GM12891 (cell line): Measurements from ENCODE around the gene SP6.

Source experiments
- DNase-seq: peaks from one replicate; pipeline ENCODE4 v3.0.0; 2011; ENCODE audit warnings: low spot score; ENCODE audit not compliant: insufficient read length
- FAIRE-seq: peaks from 2 replicates; lab custom pipeline; 2011; peaks lifted over from hg19 to GRCh38; lab: Jason Lieb, UNC
- PAX5 ChIP-seq: IDR thresholded peaks from 2 replicates; pipeline ENCODE4 v1.6.1; 2011; ENCODE audit warnings: low read length, moderate library complexity, mild to moderate bottlenecking; ENCODE audit not compliant: insufficient read depth, severe bottlenecking
- POLR2A ChIP-seq: IDR thresholded peaks from 2 replicates; pipeline ENCODE4 v1.6.1; 2011; ENCODE audit warnings: low read depth, low read length, control low read depth
- POLR2AphosphoS5 ChIP-seq: IDR thresholded peaks from 2 replicates; pipeline ENCODE4 v1.6.1; 2011; ENCODE audit warnings: low read depth, low read length, control low read depth
- POU2F2 ChIP-seq: IDR thresholded peaks from 2 replicates; pipeline ENCODE4 v1.6.1; 2011; ENCODE audit warnings: low read depth, mild to moderate bottlenecking, control low read depth, low read length, moderate library complexity
- SPI1 ChIP-seq: IDR thresholded peaks from 2 replicates; pipeline ENCODE4 v1.6.1; 2011; ENCODE audit warnings: low read depth, low read length, control low read depth
- TAF1 ChIP-seq: IDR thresholded peaks from 2 replicates; pipeline ENCODE4 v1.6.1; 2011; ENCODE audit warnings: low read depth, low read length, control low read depth

The SP6 gene

DNA sequence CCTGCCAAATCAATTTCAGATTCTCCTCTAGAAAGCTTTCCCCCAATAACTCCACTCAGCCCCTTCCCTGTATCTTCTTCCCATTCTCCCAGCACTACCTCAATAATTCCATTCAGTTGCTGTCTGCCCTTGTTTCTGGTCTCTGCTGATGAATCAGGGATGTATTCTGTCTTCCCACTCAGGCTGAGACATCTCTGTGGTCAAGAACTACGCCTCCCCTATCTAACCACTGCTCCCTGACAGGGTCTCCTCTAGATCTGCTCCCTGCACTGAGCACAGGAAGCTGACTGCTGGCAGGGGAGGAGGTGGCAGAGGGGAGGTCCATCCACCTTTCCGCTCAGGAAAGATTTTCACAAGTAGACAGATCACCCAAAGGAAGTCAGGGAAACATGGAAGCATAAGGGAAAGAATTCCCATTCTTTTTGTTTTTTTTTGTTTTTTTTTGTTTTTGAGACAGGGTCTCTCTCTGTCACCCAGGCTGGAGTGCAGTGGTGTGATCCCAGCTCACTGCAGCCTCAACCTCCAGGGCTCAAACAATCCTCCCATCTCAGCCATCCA, 28.1 kb upstream of the SP6 start:
- TF ChIP-seq SPI1, result no peak
- TF ChIP-seq POU2F2, result no peak
- TF ChIP-seq TAF1, result no peak
- TF ChIP-seq POLR2A, result no peak
- TF ChIP-seq PAX5, result no peak
- TF ChIP-seq POLR2AphosphoS5, result no peak
- FAIRE-seq (no peak), DNase-seq (no peak)

GRCh38 chr17:47878203-47879027, 27.5 kb upstream of the SP6 start:
- FAIRE-seq (no peak), DNase-seq (no peak)
- TF ChIP-seq TAF1 (no peak), PAX5 (no peak), POLR2A (no peak), POLR2AphosphoS5 (no peak), SPI1 (no peak), POU2F2 (no peak)

DNA sequence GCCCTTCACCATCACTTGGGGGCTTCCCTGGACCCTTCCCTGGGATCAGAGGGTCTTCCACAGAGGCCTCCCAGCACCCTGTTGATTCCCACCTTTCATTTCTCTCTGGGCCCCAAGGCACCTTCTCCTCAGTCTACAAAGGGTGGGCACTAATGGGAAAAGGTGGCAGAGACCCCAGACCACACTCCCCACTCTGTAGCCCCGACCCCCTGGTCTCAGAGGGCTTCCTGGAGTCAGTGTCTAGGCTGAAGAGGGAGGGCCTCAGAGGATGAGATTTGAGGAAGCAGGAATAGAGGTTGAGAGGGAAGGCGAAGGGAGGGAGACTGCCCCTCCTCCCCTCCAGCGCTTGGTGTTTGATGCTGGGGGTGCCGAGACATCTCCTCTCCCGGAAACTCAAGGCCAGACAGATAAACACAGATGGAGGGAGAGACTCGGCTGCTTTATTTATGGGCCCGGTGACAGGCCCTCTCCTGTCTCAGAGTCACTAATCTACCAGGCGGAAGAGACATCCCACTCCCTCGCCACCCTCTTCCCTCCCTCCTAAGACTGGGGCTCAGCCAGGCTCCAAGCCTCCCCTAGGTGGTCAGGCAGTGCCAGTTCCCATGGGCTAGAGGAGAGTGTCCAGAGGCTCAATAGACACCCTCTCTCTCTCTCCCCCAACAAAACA, 26.5 kb upstream of the SP6 start:
- no peak for FAIRE-seq
- TF ChIP-seq SPI1 (no peak), POU2F2 (no peak), POLR2AphosphoS5 (no peak), TAF1 (no peak), POLR2A (no peak), PAX5 (no peak)
- no peak for DNase-seq

- no peak for DNase-seq
Measured at GRCh38 chr17:47875011-47875985, 24.3 kb upstream of the SP6 start.

GRCh38 chr17:47873200-47874090, 22.5 kb upstream of the SP6 start:
- no peak for TF ChIP-seq POU2F2
- FAIRE-seq (no peak), DNase-seq (no peak)

More at GRCh38 chr17:47875011-47875985, 24.3 kb upstream of the SP6 start:
- TF ChIP-seq POLR2AphosphoS5 (no peak), SPI1 (no peak), TAF1 (no peak), POLR2A (no peak), PAX5 (no peak), POU2F2 (no peak)
- no peak for FAIRE-seq

DNA sequence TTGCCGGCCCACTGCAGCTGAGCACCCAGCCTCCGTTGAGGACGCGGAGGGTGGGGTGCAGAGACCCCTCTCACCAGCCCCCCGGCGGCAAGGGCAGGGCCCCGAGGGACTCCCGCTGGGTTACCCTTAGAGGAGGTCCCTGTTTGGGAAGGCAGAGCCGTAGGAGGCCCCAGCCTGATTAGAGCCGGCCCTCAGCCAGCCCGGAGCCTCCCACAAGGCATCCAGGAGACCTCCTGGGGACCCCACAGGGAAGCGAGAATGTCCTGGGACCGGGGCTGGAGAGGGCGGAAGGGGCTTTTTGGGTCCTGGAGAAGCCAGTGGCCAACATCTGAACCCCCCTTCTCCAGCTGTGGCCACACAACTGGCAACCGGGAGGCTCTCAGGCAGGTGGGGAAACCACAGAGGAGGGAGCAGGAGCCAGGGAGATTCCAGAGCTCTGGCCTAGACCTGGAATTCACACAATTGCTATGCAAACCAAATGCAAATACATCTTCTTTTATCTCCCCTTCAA, 21.7 kb upstream of the SP6 start:
- TF ChIP-seq PAX5, result no peak
- no peak for TF ChIP-seq POLR2A
- TF ChIP-seq SPI1, result no peak
- no peak for TF ChIP-seq POLR2AphosphoS5
- TF ChIP-seq TAF1, result no peak
- no peak for TF ChIP-seq POU2F2
- FAIRE-seq, result no peak
- DNase-seq, result no peak

GRCh38 chr17:47872019-47872650, 21.2 kb upstream of the SP6 start:
- FAIRE-seq (no peak), DNase-seq (no peak)
- TF ChIP-seq POU2F2, result no peak
- no peak for TF ChIP-seq PAX5
- no peak for TF ChIP-seq POLR2A
- no peak for TF ChIP-seq POLR2AphosphoS5
- TF ChIP-seq SPI1, result no peak
- TF ChIP-seq TAF1, result no peak

- no peak for TF ChIP-seq POLR2A
- TF ChIP-seq TAF1, result no peak
- TF ChIP-seq PAX5, result no peak
- TF ChIP-seq POLR2AphosphoS5, result no peak
- no peak for TF ChIP-seq POU2F2
- no peak for TF ChIP-seq SPI1
- DNase-seq (no peak), FAIRE-seq (no peak)
Measured at GRCh38 chr17:47871048-47871447, 20.1 kb upstream of the SP6 start.
